Loucy (cell line): Measurements from ENCODE around the gene MAP2K1.
A peak's percentile ranks its signal among the peaks of the same experiment; 100 is the strongest.
"Not testable (repeated sequence)": the region's sequence is repeated elsewhere in the genome, so short reads cannot be mapped to it uniquely, and the experiment has no call there.

Experiments
- H2AFZ ChIP-seq: fragments of 200-600 bp; sonication (generic); 2 replicates; pipeline ENCODE4 v1.6.0; 2016; ENCODE audit warnings: antibody characterized with exemption, mild to moderate bottlenecking, low read length, moderate library complexity
- H3F3A ChIP-seq: fragments of 200-600 bp; 2 replicates; pipeline ENCODE4 v1.6.0; 2016; ENCODE audit warnings: antibody characterized with exemption, low read depth, mild to moderate bottlenecking
- H3K27me3 ChIP-seq: fragments of 200-600 bp; sonication (generic); 2 replicates; pipeline ENCODE4 v1.6.1; 2014; ENCODE audit warnings: low read length, mild to moderate bottlenecking; ENCODE audit not compliant: insufficient read depth, poor library complexity, severe bottlenecking
- H3K36me3 ChIP-seq: fragments of 200-600 bp; sonication (generic); 2 replicates; pipeline ENCODE4 v1.6.1; 2016; ENCODE audit warnings: low read length; ENCODE audit not compliant: insufficient read depth
- H3K4me1 ChIP-seq: fragments of 200-600 bp; sonication (generic); 2 replicates; pipeline ENCODE4 v1.5.1; 2014; ENCODE audit warnings: low read length, mild to moderate bottlenecking; ENCODE audit not compliant: insufficient read depth, poor library complexity, severe bottlenecking
- H3K4me2 ChIP-seq: fragments of 200-600 bp; sonication (generic); 2 replicates; pipeline ENCODE4 v1.6.0; 2014; ENCODE audit warnings: antibody characterized with exemption, low read length, low read depth, mild to moderate bottlenecking; ENCODE audit not compliant: poor library complexity, severe bottlenecking
- H3K4me3 ChIP-seq: fragments of 200-600 bp; sonication (generic); 2 replicates; pipeline ENCODE4 v1.5.1; 2014; ENCODE audit warnings: low read length, mild to moderate bottlenecking, mixed read lengths; ENCODE audit not compliant: poor library complexity, severe bottlenecking
- H3K79me2 ChIP-seq: fragments of 200-600 bp; sonication (generic); 2 replicates; pipeline ENCODE4 v1.6.1; 2014; ENCODE audit warnings: low read length; ENCODE audit not compliant: insufficient read depth
- H3K9ac ChIP-seq: fragments of 200-600 bp; sonication (generic); 2 replicates; pipeline ENCODE4 v1.6.0; 2014; ENCODE audit warnings: mild to moderate bottlenecking, low read depth, low read length, moderate library complexity; ENCODE audit not compliant: poor library complexity, severe bottlenecking
- H3K9me2 ChIP-seq: fragments of 200-600 bp; sonication (generic); replicated peaks from 2 replicates; pipeline ENCODE4 v1.6.1; 2016; ENCODE audit warnings: low read depth, low read length, mixed read lengths
- H3K9me3 ChIP-seq: fragments of 200-600 bp; sonication (generic); 2 replicates; pipeline ENCODE4 v1.6.1; 2014; ENCODE audit warnings: mild to moderate bottlenecking, antibody characterized with exemption, low read length, low read depth; ENCODE audit not compliant: insufficient read depth
- H4K20me1 ChIP-seq: fragments of 200-600 bp; sonication (generic); 2 replicates; pipeline ENCODE4 v1.6.0; 2014; ENCODE audit warnings: antibody characterized with exemption, low read length, mild to moderate bottlenecking; ENCODE audit not compliant: insufficient read depth, poor library complexity, severe bottlenecking
- CTCF ChIP-seq: fragments of 200-600 bp; sonication (generic); conservative IDR thresholded peaks from 2 replicates; pipeline ENCODE4 v1.5.1; 2014; ENCODE audit warnings: mild to moderate bottlenecking, antibody characterized with exemption, low read length
- EZH2phosphoT487 ChIP-seq: fragments of 200-600 bp; IDR thresholded peaks from 2 replicates; pipeline ENCODE4 v1.6.1; 2018; ENCODE audit warnings: antibody characterized with exemption, mild to moderate bottlenecking, moderate library complexity, borderline replicate concordance

MAP2K1 gene

GRCh38 chr15:66374179-66374578 is 12.5 kb upstream of the MAP2K1 start:
- H3K36me3 ChIP-seq, result no peaks in the 10 kb centered on the region
- H3K4me2 ChIP-seq, result no peak overlapping the region
- TF ChIP-seq CTCF (no peak), EZH2phosphoT487 (no peak)
- H3K9me2 ChIP-seq, result no peaks in the 10 kb centered on the region
- no peak overlapping the region for H3K4me3 ChIP-seq
- no peaks in the 10 kb centered on the region for H4K20me1 ChIP-seq
- no peaks in the 10 kb centered on the region; the same call in 1 of the 2 replicates for H3F3A ChIP-seq
- no peaks in the 10 kb centered on the region for H3K79me2 ChIP-seq
- H2AFZ ChIP-seq, result no peak overlapping the region
- H3K4me1 ChIP-seq, result peaks cover 14% of the 10 kb centered on the region
- no peaks in the 10 kb centered on the region for H3K9me3 ChIP-seq
- no peaks in the 10 kb centered on the region for H3K27me3 ChIP-seq
- H3K9ac ChIP-seq, result no peak overlapping the region

- Histone ChIP-seq H3K36me3 (no peaks in the 10 kb centered on the region), H3K4me3 (no peak overlapping the region), H3K9me2 (no peaks in the 10 kb centered on the region), H3K79me2 (no peaks in the 10 kb centered on the region), H3K4me1 (no peaks in the 10 kb centered on the region), H3K9me3 (no peaks in the 10 kb centered on the region), H3K9ac (no peak overlapping the region), H3K4me2 (no peak overlapping the region), H2AFZ (no peak overlapping the region), H3F3A (no peaks in the 10 kb centered on the region), H3K27me3 (no peaks in the 10 kb centered on the region), H4K20me1 (no peaks in the 10 kb centered on the region)
- no peak for TF ChIP-seq EZH2phosphoT487
Observed at GRCh38 chr15:66378814-66379430, 7.8 kb upstream of the MAP2K1 start.

- not testable (repeated sequence) for H3F3A ChIP-seq, H3K4me1 ChIP-seq, H2AFZ ChIP-seq
Observed at GRCh38 chr15:66381376-66381775, 5.3 kb upstream of the MAP2K1 start.

GRCh38 chr15:66387163-66388042 is 691 bp downstream of the MAP2K1 start:
- H3K4me3 ChIP-seq, result peak overlapping the region; percentile 97
- peaks cover 46% of the 10 kb centered on the region for H3K4me1 ChIP-seq
- H3K27me3 ChIP-seq, result no peaks in the 10 kb centered on the region
- peaks cover 44% of the 10 kb centered on the region for H4K20me1 ChIP-seq
- TF ChIP-seq EZH2phosphoT487 (no peak), CTCF (peak; percentile 48)
- peak overlapping the region; percentile 89 for H3K4me2 ChIP-seq
- no peaks in the 10 kb centered on the region for H3K9me2 ChIP-seq
- peaks cover 60% of the 10 kb centered on the region for H3K79me2 ChIP-seq
- peak overlapping the region; percentile 75 for H3K9ac ChIP-seq
- H3K36me3 ChIP-seq, result no peaks in the 10 kb centered on the region
- H3K9me3 ChIP-seq, result no peaks in the 10 kb centered on the region
- H3F3A ChIP-seq, result 0 out of 2 replicates have a peak, but pooled peaks cover 7% of the 10 kb centered on the region
- H2AFZ ChIP-seq, result peak overlapping the region; percentile 72; the same call in 1 of the 2 replicates

More at GRCh38 chr15:66381376-66381775, 5.3 kb upstream of the MAP2K1 start:
- H3K36me3 ChIP-seq, H3K4me2 ChIP-seq, H4K20me1 ChIP-seq, H3K79me2 ChIP-seq, H3K4me3 ChIP-seq, H3K27me3 ChIP-seq, H3K9me2 ChIP-seq, H3K9me3 ChIP-seq, H3K9ac ChIP-seq: not testable (repeated sequence)
